Astrocyte (in vitro differentiated cells and primary cell): ENCODE measurements around the gene ZBTB47.

Experiments
- CTCF ChIP-seq: IDR thresholded peaks from 2 replicates; pipeline ENCODE4 v1.5.1; 2011; ENCODE audit warnings: low read depth, mild to moderate bottlenecking, inconsistent platforms, low read length, moderate library complexity; ENCODE audit not compliant: insufficient read depth
- EZH2 ChIP-seq: IDR thresholded peaks from 2 replicates; pipeline ENCODE4 v1.6.1; 2012; ENCODE audit warnings: mild to moderate bottlenecking, low read length, inconsistent platforms; ENCODE audit not compliant: insufficient read depth

DNA sequence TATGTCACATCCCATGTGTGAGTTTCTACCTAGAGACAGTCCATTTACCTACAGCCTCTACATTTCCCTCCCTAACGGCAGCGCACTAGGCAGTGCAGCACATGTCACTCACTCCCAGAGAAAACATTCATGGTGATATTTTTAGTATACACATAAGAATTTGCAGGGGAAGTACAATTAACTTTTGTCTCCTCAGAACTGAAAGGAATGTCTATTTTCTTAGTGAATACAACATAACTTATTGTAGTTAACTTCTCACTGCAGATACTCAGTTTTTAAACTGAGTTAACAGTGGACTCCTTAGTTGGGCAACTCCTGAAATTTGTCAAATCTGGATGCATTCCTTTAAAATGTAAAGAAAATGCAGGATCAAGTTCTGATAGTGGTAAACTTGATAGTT, 4.5 kb upstream of the ZBTB47 start:
- TF ChIP-seq CTCF (no peak), EZH2 (no peak)
